ENCODE data around the gene TRAPPC6A. TPM values are rescaled to one million over a fixed set of nuclear protein-coding genes. Genes with fewer than 3 reads are reported as not detected.

Gene TRAPPC6A
- total and polyA plus RNA-seq, 2 of the 4 experiments (the other 2 are of a cell fraction): 4.1 to 13.4 TPM

GRCh38 chr19:45223879-45224278, 45.8 kb upstream of the TRAPPC6A start:
- Histone ChIP-seq H2BK120ac (ENCODE audit: low read depth, low read length) (no peak overlapping the region), H2BK5ac (ENCODE audit: low read depth, low read length, poor library complexity, severe bottlenecking) (no peak overlapping the region), H2AK9ac (replicated peaks; ENCODE audit: low read depth, low read length, poor library complexity) (no peak overlapping the region), H3K4me3 (ENCODE audit: insufficient read depth, low read depth, low read length) (no peak overlapping the region), H3K18ac (ENCODE audit: low read depth, low read length) (no peak overlapping the region), H3K36me3 (ENCODE audit: control insufficient read depth, insufficient read depth, low read length) (no peaks in the 10 kb centered on the region), H3K9me3 (ENCODE audit: control insufficient read depth, insufficient read depth, low read length) (no peaks in the 10 kb centered on the region), H3K79me1 (ENCODE audit: low read depth in 1 of 2, low read length in 2 of 2) (no peaks in the 10 kb centered on the region), H3K27me3 (ENCODE audit: control insufficient read depth, insufficient read depth, low read length) (peaks cover 33% of the 10 kb centered on the region), H3K4me1 (ENCODE audit: control insufficient read depth, insufficient read depth, low read length) (no peaks in the 10 kb centered on the region), H2AFZ (replicated peaks; ENCODE audit: low read length, poor library complexity) (no peak overlapping the region), H2BK20ac (ENCODE audit: low read depth, low read length) (no peak overlapping the region), H3K9me1 (ENCODE audit: insufficient read depth, low read length) (no peaks in the 10 kb centered on the region), H3K4ac (ENCODE audit: low read depth, low read length) (no peak overlapping the region), H2BK15ac (ENCODE audit: low read depth, low read length) (no peak overlapping the region), H3K4me2 (ENCODE audit: low read depth, low read length) (no peak overlapping the region), H4K20me1 (ENCODE audit: insufficient read depth, low read length) (no peaks in the 10 kb centered on the region), H4K8ac (ENCODE audit: low read depth in 2 of 2, low read length in 2 of 2) (no peak overlapping the region), H3K27ac (ENCODE audit: insufficient read depth, low read length) (no peak overlapping the region), H3K23ac (ENCODE audit: low read depth, low read length) (no peak overlapping the region), H4K5ac (ENCODE audit: low read depth, low read length) (no peak overlapping the region), H4K91ac (ENCODE audit: insufficient read depth, low read depth, low read length) (no peak overlapping the region), H3K9ac (ENCODE audit: low read depth, low read length) (no peak overlapping the region), H2AK5ac (ENCODE audit: low read depth, low read length) (no peak overlapping the region), H3K56ac (ENCODE audit: extremely low read depth, insufficient read depth, low read length) (no peak overlapping the region), H3K14ac (replicated peaks; ENCODE audit: low read depth, low read length) (no peak overlapping the region)
- in situ Hi-C loops (cut with MboI; ENCODE audit: low sequenced_read_pairs): no loop called here
- ATAC-seq (ENCODE audit: low read depth) (no peak), DNase-seq (no peak)
- intact Hi-C loops (cut with micrococcal nuclease): no loop called here
- CTCF ChIA-PET: no interaction called here
- BruUV-seq (replicated peaks): no TSS peak
- 69% methylated on average over 4 of the region's 5 CpGs; no CpG with 5 or more reads in 1 of the 2 experiments for WGBS, 2 experiments (ENCODE audit: extremely low coverage in 2 of 2, insufficient read length in 1 of 2)
- POLR2A ChIA-PET (ENCODE audit: unreplicated experiment): no interaction called here
- no peak for TF ChIP-seq NFE2L2 (IDR thresholded peaks at IDR 0.05; ENCODE audit: low read depth, low read length)
- no peak for TF ChIP-seq MAFK (IDR thresholded peaks at IDR 0.05; ENCODE audit: low read depth, low read length)
- TF ChIP-seq ELK1 (IDR thresholded peaks at IDR 0.05; ENCODE audit: borderline replicate concordance, low read depth, low read length): no peak
- TF ChIP-seq RCOR1 (IDR thresholded peaks at IDR 0.05; ENCODE audit: insufficient replicate concordance, low read length): no peak
- dilution Hi-C loops (cut with HindIII; ENCODE audit: low sequenced_read_pairs, unreplicated experiment): no loop called here

All from IMR-90 (cell line).